Glutamatergic neuron (in vitro differentiated cells): ENCODE data around the gene MSRB3. TPM values are rescaled to one million over a fixed set of nuclear protein-coding genes. Genes with fewer than 3 reads are reported as not detected.

ENCODE experiments used
- DNase-seq: peaks from one replicate; pipeline ENCODE4 v3.0.0; 2022
- H3K27ac Mint-ChIP-seq: one replicate; pipeline ENCODE4 v1.8.0; 2020; ENCODE audit warnings: mild to moderate bottlenecking, mixed read lengths, inconsistent platforms; ENCODE audit not compliant: unreplicated experiment
- H3K27me3 Mint-ChIP-seq: one replicate; pipeline ENCODE4 v1.8.0; 2020; ENCODE audit warnings: mild to moderate bottlenecking, moderate library complexity, mixed read lengths, inconsistent platforms; ENCODE audit not compliant: unreplicated experiment
- H3K36me3 Mint-ChIP-seq: one replicate; pipeline ENCODE4 v1.8.0; 2020; ENCODE audit warnings: mild to moderate bottlenecking, mixed read lengths, inconsistent platforms; ENCODE audit not compliant: unreplicated experiment
- H3K4me1 Mint-ChIP-seq: one replicate; pipeline ENCODE4 v1.8.0; 2020; ENCODE audit warnings: mild to moderate bottlenecking, low read depth, mixed read lengths, inconsistent platforms; ENCODE audit not compliant: unreplicated experiment
- H3K4me3 Mint-ChIP-seq: one replicate; pipeline ENCODE4 v1.8.0; 2020; ENCODE audit warnings: mild to moderate bottlenecking, mixed read lengths, inconsistent platforms; ENCODE audit not compliant: unreplicated experiment
- H3K9me3 Mint-ChIP-seq: one replicate; pipeline ENCODE4 v1.8.0; 2020; ENCODE audit warnings: mild to moderate bottlenecking, moderate library complexity, mixed read lengths, inconsistent platforms; ENCODE audit not compliant: unreplicated experiment
- total RNA-seq: library from RNA; stranded (reverse); fragmentation: NEBNext Ultra II Directional; extraction: Animal tissue kit (Norgen Biotek cat#: 25700); gene quantifications from one replicate; pipeline ENCODE4 v1.2.1, GENCODE V29; 2021; ENCODE audit not compliant: unreplicated experiment
- TF ChIP-seq, protein P1 (sequence below): fragments of 200-600 bp; sonication (generic); IDR thresholded peaks from one replicate; pipeline ENCODE4 v1.5.0; 2021; ENCODE audit not compliant: partially characterized antibody, unreplicated experiment

Gene MSRB3
- total RNA-seq, 1 donor from 2014 or later, result 1.6 TPM

DNA sequence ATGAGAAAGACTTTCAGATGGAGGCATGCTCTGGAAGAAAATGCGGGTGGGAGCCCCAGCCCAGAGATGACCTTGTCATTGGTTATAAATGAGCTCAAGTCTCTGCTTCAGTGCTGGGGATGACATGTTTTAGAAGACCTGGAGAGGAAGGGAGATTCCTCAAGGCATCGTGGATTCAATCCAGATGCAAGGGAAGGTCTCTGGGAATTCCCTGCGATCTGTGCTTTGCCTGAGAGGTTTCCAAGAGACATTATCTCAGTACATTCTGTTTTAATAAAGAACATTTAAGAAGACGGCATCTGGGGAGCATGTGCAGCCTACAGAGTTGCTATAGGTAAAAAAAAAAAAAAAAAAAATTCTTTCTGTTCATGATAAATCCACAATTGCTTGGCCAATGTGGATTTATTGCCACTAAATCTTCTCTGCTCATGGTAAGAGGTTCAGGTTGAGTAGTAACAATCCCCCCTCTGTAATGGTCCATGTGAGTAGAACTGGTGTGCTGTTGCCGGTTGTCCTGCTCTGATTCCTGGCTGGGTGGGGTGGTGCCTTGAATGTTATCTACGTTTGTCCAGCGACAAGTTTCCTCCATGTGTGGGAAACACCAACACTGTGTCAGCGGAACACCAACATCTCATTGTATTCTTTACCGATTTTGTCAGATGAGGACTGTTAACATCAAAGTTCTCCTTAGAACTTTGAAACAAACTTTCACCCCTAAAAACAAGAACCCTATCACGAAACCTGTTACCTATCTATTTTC is 230.0 kb downstream of the MSRB3 start:
- TF ChIP-seq, protein P1, sequence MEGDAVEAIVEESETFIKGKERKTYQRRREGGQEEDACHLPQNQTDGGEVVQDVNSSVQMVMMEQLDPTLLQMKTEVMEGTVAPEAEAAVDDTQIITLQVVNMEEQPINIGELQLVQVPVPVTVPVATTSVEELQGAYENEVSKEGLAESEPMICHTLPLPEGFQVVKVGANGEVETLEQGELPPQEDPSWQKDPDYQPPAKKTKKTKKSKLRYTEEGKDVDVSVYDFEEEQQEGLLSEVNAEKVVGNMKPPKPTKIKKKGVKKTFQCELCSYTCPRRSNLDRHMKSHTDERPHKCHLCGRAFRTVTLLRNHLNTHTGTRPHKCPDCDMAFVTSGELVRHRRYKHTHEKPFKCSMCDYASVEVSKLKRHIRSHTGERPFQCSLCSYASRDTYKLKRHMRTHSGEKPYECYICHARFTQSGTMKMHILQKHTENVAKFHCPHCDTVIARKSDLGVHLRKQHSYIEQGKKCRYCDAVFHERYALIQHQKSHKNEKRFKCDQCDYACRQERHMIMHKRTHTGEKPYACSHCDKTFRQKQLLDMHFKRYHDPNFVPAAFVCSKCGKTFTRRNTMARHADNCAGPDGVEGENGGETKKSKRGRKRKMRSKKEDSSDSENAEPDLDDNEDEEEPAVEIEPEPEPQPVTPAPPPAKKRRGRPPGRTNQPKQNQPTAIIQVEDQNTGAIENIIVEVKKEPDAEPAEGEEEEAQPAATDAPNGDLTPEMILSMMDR, result no peak
- no peak overlapping the region for H3K27ac Mint-ChIP-seq
- no peak overlapping the region for H3K4me3 Mint-ChIP-seq
- peaks cover 4% of the 10 kb centered on the region for H3K9me3 Mint-ChIP-seq
- H3K36me3 Mint-ChIP-seq, result peaks cover 4% of the 10 kb centered on the region
- no peak for DNase-seq
- H3K27me3 Mint-ChIP-seq, result no peaks in the 10 kb centered on the region
- peaks cover 2% of the 10 kb centered on the region for H3K4me1 Mint-ChIP-seq

DNA sequence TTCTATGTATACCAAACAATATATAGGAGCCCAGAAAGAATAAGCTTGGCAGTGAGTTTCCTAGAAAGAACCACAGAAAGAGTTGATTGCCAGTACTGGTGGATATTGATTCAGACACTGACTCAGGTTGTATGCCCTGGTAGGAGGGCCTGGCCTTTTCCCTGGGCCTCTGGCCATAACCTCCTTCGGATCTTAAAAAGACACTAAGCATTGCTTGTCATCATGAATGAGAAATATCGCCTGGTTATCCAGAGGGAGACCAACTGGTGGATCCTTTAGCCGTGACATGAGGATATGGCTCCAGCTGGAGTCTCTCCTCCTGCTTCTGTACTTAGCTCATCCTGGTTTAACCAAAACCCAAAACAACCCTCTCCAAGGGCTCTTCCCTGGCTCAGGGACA is 231.5 kb downstream of the MSRB3 start:
- no peaks in the 10 kb centered on the region for H3K27me3 Mint-ChIP-seq
- H3K4me1 Mint-ChIP-seq, result no peaks in the 10 kb centered on the region
- H3K4me3 Mint-ChIP-seq, result no peak overlapping the region
- no peak overlapping the region for H3K27ac Mint-ChIP-seq
- peaks cover 4% of the 10 kb centered on the region for H3K9me3 Mint-ChIP-seq
- peaks cover 4% of the 10 kb centered on the region for H3K36me3 Mint-ChIP-seq
- TF ChIP-seq, protein P1, result no peak
- DNase-seq, result no peak

DNA sequence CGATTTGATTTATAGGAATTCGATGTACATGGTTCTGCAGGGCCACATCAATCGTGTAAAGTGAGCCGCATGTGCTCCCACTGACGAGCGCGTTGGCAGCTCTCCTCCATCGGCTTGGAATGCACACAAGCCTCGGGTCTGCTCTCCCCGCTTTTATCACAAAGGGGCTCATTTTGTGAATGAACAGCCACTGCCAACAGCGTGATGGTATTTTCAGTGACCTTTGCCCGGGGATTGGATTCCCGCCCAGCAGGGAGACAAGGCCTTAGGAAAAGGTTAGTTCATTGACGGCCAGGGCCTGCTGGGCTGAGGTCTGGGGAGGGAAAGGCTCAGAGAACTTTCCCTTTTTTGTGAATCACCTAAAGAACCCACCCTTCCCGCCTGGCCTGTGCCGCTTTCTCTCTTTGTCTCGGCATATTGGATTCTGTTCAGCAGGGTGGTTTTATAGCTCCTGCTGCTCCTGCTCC is 232.1 kb downstream of the MSRB3 start:
- Mint-ChIP-seq H3K4me1 (no peaks in the 10 kb centered on the region), H3K4me3 (no peak overlapping the region), H3K27ac (no peak overlapping the region), H3K9me3 (peaks cover 4% of the 10 kb centered on the region), H3K27me3 (no peaks in the 10 kb centered on the region), H3K36me3 (peaks cover 4% of the 10 kb centered on the region)
- DNase-seq, result no peak
- TF ChIP-seq, protein P1, result no peak

DNA sequence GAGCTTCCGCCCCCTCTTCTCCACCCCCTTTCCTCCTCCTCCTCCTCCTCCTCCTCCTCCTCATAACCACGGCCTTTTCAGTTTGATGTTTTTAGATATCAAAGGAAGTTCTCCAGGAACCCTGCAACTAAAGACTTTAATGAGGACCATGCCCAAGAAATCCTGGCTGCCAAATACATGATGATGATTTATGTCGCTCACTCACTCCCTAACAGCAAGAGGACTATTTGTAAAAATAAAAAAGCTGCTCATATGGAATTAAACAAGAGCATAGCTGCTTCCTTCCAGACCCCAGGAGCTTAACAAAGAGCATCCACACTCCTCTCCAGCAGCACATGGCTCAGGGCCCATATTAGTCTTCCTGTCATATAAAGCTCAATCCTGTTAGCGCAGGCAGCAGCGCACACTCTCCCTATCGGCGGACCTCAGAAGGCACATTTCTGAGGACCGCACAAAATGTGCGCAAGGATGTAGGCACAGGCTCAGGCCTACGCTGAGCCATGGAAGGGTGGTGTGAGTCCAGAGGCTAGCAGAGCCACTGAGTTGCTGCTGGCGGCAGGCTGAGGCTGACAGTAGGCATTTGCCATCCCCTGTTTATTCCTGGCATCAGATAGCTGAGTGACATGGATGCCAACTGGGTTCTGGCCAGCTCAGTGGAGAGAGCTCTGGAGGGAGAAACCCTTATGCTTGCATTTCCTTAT is 232.8 kb downstream of the MSRB3 start:
- H3K4me1 Mint-ChIP-seq, result no peaks in the 10 kb centered on the region
- H3K4me3 Mint-ChIP-seq, result no peak overlapping the region
- H3K27ac Mint-ChIP-seq, result no peak overlapping the region

More for the DNA sequence above, 232.8 kb downstream of the MSRB3 start:
- H3K27me3 Mint-ChIP-seq, result no peaks in the 10 kb centered on the region
- H3K36me3 Mint-ChIP-seq, result peaks cover 4% of the 10 kb centered on the region
- H3K9me3 Mint-ChIP-seq, result peaks cover 4% of the 10 kb centered on the region
- DNase-seq, result no peak
- TF ChIP-seq, protein P1, result no peak
